GM12865 (cell line): ENCODE data around the gene KHDRBS1.
"Not testable (repeated sequence)": the region's sequence is repeated elsewhere in the genome, so short reads cannot be mapped to it uniquely, and the experiment has no call there.

Source experiments
- DNase-seq: peaks from one replicate; pipeline ENCODE4 v3.0.0; 2010; ENCODE audit warnings: low read depth
- H3K4me3 ChIP-seq: 2 replicates; pipeline ENCODE4 v1.5.1; 2011; ENCODE audit warnings: mild to moderate bottlenecking, low read depth, low read length, control low read depth
- TF ChIP-seq, protein P1 (sequence below): IDR thresholded peaks from 2 replicates; pipeline ENCODE4 v1.5.1; 2011; ENCODE audit warnings: low read length, control low read depth, low read depth, inconsistent platforms; ENCODE audit not compliant: insufficient read depth; ENCODE audit errors: missing control alignments

Gene KHDRBS1

DNA sequence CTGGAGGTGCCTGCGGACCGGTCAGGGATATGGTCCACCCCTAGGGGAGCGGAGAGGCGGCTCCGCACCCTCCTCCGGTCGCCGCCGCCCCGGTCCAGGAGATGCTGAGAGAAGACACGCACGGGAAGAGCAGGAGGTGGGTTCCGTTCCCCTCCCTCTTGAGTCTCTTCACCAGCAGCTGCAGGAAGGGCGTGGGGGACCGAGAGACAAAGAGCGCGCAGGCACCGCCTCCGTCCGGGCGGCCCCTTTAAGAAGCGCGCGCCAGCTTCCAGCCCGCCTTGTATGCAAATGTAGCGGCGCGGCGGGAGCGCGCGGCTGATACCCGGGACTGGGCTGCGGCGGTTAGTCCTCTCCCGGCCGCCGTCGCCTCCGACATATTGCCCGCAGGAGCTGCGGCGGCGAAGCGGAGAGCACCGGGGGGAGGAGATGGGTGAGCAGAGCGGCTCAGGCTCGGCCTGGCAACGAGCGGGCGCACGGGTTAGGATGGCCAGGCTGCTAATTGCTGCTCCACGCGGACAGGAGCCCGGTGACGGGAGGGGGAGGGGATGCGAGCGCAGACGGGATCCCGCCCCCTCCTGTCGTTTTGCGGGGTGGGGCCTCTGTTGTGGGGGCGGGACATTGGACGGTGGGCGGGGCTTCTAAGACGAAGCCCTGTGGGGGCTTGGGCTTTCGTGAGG lies 59.1 kb downstream of the KHDRBS1 start, which contains the start of gene TMEM39B:
TMEM39B (plus strand) TSS at position 318 of the 677 bp plus-strand sequence; CDS start at position 427, 109 bp downstream.
- DNase-seq, result peak; percentile 98
- TF ChIP-seq, protein P1, sequence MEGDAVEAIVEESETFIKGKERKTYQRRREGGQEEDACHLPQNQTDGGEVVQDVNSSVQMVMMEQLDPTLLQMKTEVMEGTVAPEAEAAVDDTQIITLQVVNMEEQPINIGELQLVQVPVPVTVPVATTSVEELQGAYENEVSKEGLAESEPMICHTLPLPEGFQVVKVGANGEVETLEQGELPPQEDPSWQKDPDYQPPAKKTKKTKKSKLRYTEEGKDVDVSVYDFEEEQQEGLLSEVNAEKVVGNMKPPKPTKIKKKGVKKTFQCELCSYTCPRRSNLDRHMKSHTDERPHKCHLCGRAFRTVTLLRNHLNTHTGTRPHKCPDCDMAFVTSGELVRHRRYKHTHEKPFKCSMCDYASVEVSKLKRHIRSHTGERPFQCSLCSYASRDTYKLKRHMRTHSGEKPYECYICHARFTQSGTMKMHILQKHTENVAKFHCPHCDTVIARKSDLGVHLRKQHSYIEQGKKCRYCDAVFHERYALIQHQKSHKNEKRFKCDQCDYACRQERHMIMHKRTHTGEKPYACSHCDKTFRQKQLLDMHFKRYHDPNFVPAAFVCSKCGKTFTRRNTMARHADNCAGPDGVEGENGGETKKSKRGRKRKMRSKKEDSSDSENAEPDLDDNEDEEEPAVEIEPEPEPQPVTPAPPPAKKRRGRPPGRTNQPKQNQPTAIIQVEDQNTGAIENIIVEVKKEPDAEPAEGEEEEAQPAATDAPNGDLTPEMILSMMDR, result no peak
- H3K4me3 ChIP-seq, result peak within 1 kb of the TSS; percentile 68

DNA sequence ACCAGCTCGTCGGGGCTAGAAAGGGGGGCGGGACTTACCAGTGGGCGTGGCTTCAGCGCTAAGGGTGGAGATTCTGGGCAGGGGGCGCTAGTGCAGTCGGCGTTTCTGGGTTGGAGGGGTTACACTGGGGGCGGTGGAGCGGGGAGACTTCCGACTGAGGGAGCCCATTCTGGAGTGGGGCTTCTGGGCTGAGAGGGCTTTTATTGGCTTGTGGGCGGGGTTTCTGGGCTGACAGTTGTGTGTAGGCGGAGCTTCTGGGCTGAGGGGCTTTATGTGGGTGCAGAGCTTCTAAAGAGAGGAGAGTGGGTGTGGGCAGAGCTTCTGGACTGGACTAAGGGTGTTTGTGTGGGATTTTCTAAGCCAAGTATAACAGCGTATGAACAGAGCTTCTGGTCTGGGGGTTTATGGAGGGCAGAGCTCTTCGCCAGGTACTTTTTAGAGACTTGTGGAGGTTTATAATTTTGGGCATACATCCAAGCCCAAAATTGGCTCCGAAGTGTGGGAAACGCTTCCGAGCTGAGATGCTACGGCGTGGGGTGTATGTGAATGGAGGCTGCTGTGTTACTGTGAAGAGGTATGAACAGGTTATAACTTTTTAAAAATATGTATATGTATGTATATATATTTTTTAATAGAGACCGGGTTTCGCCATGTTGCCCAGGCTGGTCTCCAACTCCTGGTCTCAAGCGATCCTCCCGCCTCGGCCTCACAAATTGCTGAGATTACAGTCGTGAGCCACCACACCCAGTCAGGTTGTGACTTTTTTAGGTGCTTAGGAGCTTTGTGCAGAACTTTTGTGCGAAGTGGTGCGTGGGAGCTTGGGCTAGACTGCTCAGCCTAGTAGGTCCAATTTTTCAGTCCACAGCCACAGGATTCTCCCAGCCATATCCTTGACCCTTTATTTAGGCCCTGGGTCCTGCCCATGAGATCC lies 59.9 kb downstream of the KHDRBS1 start:
- peak overlapping the region; percentile 68 for H3K4me3 ChIP-seq
- DNase-seq, result no peak
- TF ChIP-seq, protein P1, result peak; percentile 8

DNA sequence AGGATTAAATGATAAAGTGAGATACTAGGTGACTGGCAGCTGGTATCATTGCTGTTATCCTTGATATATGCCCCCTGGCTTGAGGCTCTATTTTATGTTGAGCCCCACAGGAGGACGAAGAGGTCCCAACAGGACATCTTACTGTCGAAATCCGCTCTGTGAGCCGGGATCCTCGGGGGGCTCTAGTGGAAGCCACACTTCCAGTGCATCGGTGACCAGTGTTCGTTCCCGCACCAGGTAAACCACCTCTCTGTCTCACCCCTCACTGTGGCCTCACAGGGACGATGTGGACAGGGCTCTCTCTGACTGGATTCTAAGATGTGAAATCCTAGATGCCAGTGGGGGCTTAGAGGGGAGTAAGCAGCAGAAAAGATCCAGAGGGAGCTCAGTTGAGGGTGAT lies 61.2 kb downstream of the KHDRBS1 start:
- no peak overlapping the region for H3K4me3 ChIP-seq
- no peak for DNase-seq
- TF ChIP-seq, protein P1, result no peak

DNA sequence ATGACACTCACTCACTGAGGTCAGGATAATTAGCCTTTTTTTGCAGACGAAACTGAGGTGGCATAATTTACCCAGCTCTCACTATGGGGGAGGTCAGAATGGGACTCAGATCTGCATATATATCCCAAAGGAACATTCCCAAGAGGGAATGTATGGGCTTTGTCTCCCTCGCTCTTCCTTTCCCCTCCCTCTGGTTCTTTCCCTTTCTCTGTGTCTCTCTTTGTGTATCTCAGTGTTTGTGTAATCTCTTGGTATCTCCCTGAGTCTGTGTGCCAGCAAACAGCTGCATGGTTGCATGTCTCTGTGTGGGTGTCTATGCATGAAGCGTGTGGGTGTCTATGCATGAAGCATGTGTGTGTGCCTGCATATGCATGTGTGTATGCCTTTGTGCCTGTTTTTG lies 63.8 kb downstream of the KHDRBS1 start:
- TF ChIP-seq, protein P1, result no peak
- DNase-seq, result no peak

DNA sequence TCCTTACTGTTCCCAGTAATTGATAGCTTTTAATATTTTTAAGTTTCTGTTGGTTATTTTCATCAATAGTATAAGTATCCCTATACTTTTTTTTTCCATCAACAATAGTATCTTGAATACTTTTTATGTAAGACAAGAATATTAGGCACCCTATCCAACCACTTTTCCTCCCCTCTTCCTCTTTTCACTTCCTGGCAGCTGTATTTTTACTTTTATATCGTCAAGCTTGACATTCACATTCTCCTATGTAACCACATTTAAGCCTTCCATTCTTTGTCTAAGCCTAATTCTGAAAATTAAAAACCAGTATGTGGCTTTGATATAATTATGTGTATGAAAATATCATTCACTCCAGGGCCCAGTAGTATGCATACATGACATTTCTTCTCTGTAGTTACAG lies 68.4 kb downstream of the KHDRBS1 start:
- TF ChIP-seq, protein P1, result no peak
- H3K4me3 ChIP-seq, result no peak overlapping the region
- no peak for DNase-seq

More for the DNA sequence above, 63.8 kb downstream of the KHDRBS1 start:
- H3K4me3 ChIP-seq, result no peak overlapping the region

DNA sequence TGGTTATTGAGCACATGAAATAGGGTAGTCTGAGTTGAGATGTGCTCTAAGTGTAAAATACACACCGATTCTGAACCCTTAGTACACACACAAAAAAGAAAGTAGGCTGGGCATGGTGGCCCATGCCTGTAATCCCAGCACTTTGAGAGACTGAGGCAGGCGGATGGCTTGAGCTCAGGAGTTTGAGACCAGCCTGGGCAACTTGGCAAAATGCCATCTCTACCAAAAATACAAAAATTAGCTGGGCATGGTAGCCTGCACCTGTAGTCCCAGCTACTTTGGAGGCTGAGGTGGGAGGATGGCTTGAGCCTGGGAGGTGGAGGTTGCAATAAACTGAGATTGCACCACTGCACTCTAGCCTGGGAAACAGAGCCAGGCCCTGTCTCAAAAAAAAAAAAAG lies 72.7 kb downstream of the KHDRBS1 start:
- not testable (repeated sequence) for H3K4me3 ChIP-seq, DNase-seq

DNA sequence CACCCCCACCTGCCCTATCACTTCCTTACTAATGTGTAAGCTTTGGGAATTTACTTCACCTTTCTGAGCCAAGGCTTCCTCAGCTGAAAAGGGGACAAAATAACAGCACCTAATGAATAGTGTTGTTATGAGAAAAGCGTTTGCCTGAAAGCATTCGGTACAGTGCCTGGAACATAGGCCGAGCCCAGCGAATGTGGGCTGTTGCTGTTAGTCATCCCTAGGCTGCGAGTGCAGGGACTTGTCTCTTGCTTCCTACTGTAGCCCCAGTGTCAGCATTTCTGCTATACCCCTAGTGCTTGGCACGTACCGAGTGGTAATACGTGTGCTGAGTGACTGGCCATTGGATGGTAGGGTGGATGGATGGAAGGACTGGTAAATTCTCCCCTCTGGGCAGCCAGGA lies 77.5 kb downstream of the KHDRBS1 start:
- TF ChIP-seq, protein P1, result no peak
- no peak overlapping the region for H3K4me3 ChIP-seq
- no peak for DNase-seq
